DOHH2 (cell line): ENCODE measurements around the gene SLC38A11.

Source experiments
- CTCF ChIP-seq: fragments of 200-600 bp; sonication (generic); IDR thresholded peaks from one replicate; pipeline ENCODE4 v1.5.1; 2014; ENCODE audit warnings: antibody characterized with exemption, mild to moderate bottlenecking, low read depth, low read length; ENCODE audit not compliant: poor library complexity, severe bottlenecking
- EZH2phosphoT487 ChIP-seq: fragments of 200-600 bp; sonication (generic); IDR thresholded peaks from 2 replicates; pipeline ENCODE4 v1.6.1; 2017; ENCODE audit warnings: borderline replicate concordance, mild to moderate bottlenecking, antibody characterized with exemption, low read length, moderate library complexity, mixed read lengths

- TF ChIP-seq CTCF, result no peak
- TF ChIP-seq EZH2phosphoT487, result no peak
Observed at GRCh38 chr2:164928101-164928673, 27.1 kb downstream of the SLC38A11 start.
